NCI-H1048 (cell line): ENCODE results near the gene AGXT2.
"Not testable (repeated sequence)": the region's sequence is repeated elsewhere in the genome, so short reads cannot be mapped to it uniquely, and the experiment has no call there.

Source experiments
- DNase-seq: peaks from one replicate; lab custom pipeline; 2025; lab: John Stamatoyannopoulos, UW

AGXT2 gene

GRCh38 chr5:35052838-35053237 is 5.1 kb upstream of the AGXT2 start:
- no peak for DNase-seq

- DNase-seq: no peak
Observed at GRCh38 chr5:35050541-35051126, 2.9 kb upstream of the AGXT2 start.

GRCh38 chr5:35048910-35049309 is 1.2 kb upstream of the AGXT2 start:
- DNase-seq: no peak

- DNase-seq: no peak
Observed at GRCh38 chr5:35046774-35047173, 975 bp downstream of the AGXT2 start.

- DNase-seq: no peak
Observed at GRCh38 chr5:35045280-35045679, 2.5 kb downstream of the AGXT2 start.

GRCh38 chr5:35044649-35045048 is 3.1 kb downstream of the AGXT2 start:
- DNase-seq: no peak

GRCh38 chr5:35042781-35043180 is 5.0 kb downstream of the AGXT2 start:
- no peak for DNase-seq

- DNase-seq: no peak
Observed at GRCh38 chr5:35041261-35041660, 6.5 kb downstream of the AGXT2 start.

GRCh38 chr5:35038891-35039290 is 8.9 kb downstream of the AGXT2 start:
- DNase-seq: no peak

GRCh38 chr5:35036536-35036935 is 11.2 kb downstream of the AGXT2 start:
- DNase-seq: no peak

- not testable (repeated sequence) for DNase-seq
Observed at GRCh38 chr5:35035929-35036328, 11.8 kb downstream of the AGXT2 start.

- no peak for DNase-seq
Observed at GRCh38 chr5:35035271-35035670, 12.5 kb downstream of the AGXT2 start.

- DNase-seq: no peak
Observed at GRCh38 chr5:35032356-35032755, 15.4 kb downstream of the AGXT2 start.

GRCh38 chr5:35031276-35031675 is 16.5 kb downstream of the AGXT2 start:
- no peak for DNase-seq

- DNase-seq: no peak
Observed at GRCh38 chr5:35030426-35031100, 17.2 kb downstream of the AGXT2 start.

GRCh38 chr5:35029333-35029732 is 18.4 kb downstream of the AGXT2 start:
- DNase-seq: no peak

- DNase-seq: no peak
Observed at GRCh38 chr5:35026941-35027340, 20.8 kb downstream of the AGXT2 start.

- no peak for DNase-seq
Observed at GRCh38 chr5:35026280-35026840, 21.4 kb downstream of the AGXT2 start.

- no peak for DNase-seq
Observed at GRCh38 chr5:35024911-35025510, 22.7 kb downstream of the AGXT2 start.

- no peak for DNase-seq
Observed at GRCh38 chr5:35023391-35024178, 24.2 kb downstream of the AGXT2 start.

- DNase-seq: no peak
Observed at GRCh38 chr5:35016174-35017051, 31.3 kb downstream of the AGXT2 start.
